GM12891 (cell line): Measurements from ENCODE around the gene OPN1MW. TPM values are rescaled to one million over a fixed set of nuclear protein-coding genes. Genes with fewer than 3 reads are reported as not detected.
"Not testable (repeated sequence)": the region's sequence is repeated elsewhere in the genome, so short reads cannot be mapped to it uniquely, and the experiment has no call there.

Experiments used
- DNase-seq: peaks from one replicate; pipeline ENCODE4 v3.0.0; 2011; ENCODE audit warnings: low spot score; ENCODE audit not compliant: insufficient read length
- FAIRE-seq: peaks from 2 replicates; lab custom pipeline; 2011; peaks lifted over from hg19 to GRCh38; lab: Jason Lieb, UNC
- PAX5 ChIP-seq: IDR thresholded peaks from 2 replicates; pipeline ENCODE4 v1.6.1; 2011; ENCODE audit warnings: low read length, moderate library complexity, mild to moderate bottlenecking; ENCODE audit not compliant: insufficient read depth, severe bottlenecking
- POLR2A ChIP-seq: IDR thresholded peaks from 2 replicates; pipeline ENCODE4 v1.6.1; 2011; ENCODE audit warnings: low read depth, low read length, control low read depth
- POLR2AphosphoS5 ChIP-seq: IDR thresholded peaks from 2 replicates; pipeline ENCODE4 v1.6.1; 2011; ENCODE audit warnings: low read depth, low read length, control low read depth
- POU2F2 ChIP-seq: IDR thresholded peaks from 2 replicates; pipeline ENCODE4 v1.6.1; 2011; ENCODE audit warnings: low read depth, mild to moderate bottlenecking, control low read depth, low read length, moderate library complexity
- SPI1 ChIP-seq: IDR thresholded peaks from 2 replicates; pipeline ENCODE4 v1.6.1; 2011; ENCODE audit warnings: low read depth, low read length, control low read depth
- TAF1 ChIP-seq: IDR thresholded peaks from 2 replicates; pipeline ENCODE4 v1.6.1; 2011; ENCODE audit warnings: low read depth, low read length, control low read depth
- polyA plus RNA-seq: library from polyadenylated mRNA; unstranded; fragments of >200 nt; gene quantifications from one replicate; pipeline ENCODE4 v1.2.1, GENCODE V29; 2012; ENCODE audit warnings: low read depth, missing spikeins, inconsistent platforms; ENCODE audit not compliant: missing spikeins

Gene OPN1MW
- polyA plus RNA-seq, result not detected

DNA sequence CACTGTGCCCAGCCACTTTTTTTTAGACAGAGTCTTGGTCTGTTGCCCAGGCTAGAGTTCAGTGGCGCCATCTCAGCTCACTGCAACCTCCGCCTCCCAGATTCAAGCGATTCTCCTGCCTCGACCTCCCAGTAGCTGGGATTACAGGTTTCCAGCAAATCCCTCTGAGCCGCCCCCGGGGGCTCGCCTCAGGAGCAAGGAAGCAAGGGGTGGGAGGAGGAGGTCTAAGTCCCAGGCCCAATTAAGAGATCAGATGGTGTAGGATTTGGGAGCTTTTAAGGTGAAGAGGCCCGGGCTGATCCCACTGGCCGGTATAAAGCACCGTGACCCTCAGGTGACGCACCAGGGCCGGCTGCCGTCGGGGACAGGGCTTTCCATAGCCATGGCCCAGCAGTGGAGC is at the start of gene OPN1MW:
OPN1MW (plus strand) TSS at position 301 of the 400 bp plus-strand sequence; CDS start at position 383, 82 bp downstream.
- FAIRE-seq, DNase-seq: not testable (repeated sequence)

DNA sequence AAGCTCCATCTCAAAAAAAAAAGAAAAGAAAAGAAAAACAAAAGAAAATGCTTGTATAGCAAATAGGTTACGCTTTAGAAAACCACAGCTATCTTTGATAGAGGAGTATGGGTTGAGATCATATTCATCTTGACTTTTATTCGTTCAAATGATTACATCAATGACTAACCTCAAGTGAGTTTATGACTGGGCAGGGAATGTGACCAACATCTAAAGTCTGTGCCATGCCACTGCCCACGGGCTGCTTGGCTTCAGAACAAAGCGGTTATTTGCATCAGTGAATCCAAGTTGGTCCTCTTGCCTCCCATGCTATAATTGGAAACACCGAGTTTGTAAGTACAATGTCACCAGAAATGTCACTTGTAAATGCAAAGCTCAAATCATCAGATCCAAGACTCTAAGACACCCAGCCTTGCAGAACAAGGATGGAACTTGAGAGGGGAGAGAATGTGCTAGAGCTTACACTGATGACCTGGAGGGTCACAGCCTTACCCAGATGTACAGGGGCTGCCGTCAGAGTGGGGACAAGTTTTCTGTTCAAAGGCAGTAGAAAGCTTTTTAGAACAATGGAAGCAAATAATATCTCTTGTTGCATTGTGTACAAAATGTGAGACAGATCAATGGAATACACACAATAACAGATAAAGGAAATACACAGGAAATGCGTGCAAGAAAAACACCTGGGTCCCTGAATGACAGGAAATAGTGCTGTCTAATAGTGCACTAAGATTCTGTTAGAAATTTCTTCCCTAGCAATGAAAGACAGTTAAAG is 46.8 kb upstream of the OPN1MW start:
- no peak for FAIRE-seq
- no peak for DNase-seq
- TF ChIP-seq TAF1, result no peak
- TF ChIP-seq PAX5, result no peak
- no peak for TF ChIP-seq POLR2A
- no peak for TF ChIP-seq SPI1
- no peak for TF ChIP-seq POU2F2
- TF ChIP-seq POLR2AphosphoS5, result no peak

GRCh38 chrX:154136627-154137161 is 45.7 kb upstream of the OPN1MW start:
- TF ChIP-seq POU2F2, result no peak
- no peak for TF ChIP-seq SPI1
- no peak for TF ChIP-seq POLR2A
- no peak for TF ChIP-seq TAF1
- TF ChIP-seq PAX5, result no peak
- no peak for TF ChIP-seq POLR2AphosphoS5
- peak; percentile 64 for DNase-seq
- no peak for FAIRE-seq

DNA sequence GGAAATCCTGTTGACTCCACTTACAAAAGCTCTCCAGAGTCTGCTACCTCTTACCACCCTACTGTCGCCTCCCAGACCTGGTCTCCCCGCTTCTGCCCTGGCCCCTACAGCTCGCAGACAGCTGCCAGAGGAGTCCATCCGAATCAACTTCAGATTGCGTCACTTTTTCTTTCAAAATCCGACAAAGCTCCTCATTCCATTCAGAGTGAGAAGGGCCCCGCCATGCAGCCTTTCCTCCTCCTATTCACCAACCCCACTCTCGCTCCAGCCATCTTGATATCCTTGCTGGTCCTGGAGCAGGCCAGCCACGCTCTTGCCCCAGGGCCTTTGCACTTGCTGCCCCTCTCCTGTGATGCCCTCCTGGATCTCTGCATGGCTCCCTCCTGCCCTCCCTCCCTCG is 43.5 kb upstream of the OPN1MW start:
- TF ChIP-seq PAX5 (no peak), POLR2AphosphoS5 (no peak), POLR2A (no peak), POU2F2 (no peak), TAF1 (no peak), SPI1 (no peak)
- FAIRE-seq, result no peak
- DNase-seq, result no peak

DNA sequence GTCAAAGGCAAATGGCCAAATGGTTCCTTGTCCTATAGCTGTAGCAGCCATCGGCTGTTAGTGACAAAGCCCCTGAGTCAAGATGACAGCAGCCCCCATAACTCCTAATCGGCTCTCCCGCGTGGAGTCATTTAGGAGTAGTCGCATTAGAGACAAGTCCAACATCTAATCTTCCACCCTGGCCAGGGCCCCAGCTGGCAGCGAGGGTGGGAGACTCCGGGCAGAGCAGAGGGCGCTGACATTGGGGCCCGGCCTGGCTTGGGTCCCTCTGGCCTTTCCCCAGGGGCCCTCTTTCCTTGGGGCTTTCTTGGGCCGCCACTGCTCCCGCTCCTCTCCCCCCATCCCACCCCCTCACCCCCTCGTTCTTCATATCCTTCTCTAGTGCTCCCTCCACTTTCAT is 42.2 kb upstream of the OPN1MW start:
- DNase-seq (no peak), FAIRE-seq (no peak)
- TF ChIP-seq PAX5 (no peak), TAF1 (no peak)

DNA sequence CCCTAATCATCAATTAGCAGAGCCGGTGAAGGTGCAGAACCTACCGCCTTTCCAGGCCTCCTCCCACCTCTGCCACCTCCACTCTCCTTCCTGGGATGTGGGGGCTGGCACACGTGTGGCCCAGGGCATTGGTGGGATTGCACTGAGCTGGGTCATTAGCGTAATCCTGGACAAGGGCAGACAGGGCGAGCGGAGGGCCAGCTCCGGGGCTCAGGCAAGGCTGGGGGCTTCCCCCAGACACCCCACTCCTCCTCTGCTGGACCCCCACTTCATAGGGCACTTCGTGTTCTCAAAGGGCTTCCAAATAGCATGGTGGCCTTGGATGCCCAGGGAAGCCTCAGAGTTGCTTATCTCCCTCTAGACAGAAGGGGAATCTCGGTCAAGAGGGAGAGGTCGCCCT is 41.7 kb upstream of the OPN1MW start:
- TF ChIP-seq POLR2AphosphoS5, result no peak
- TF ChIP-seq PAX5, result no peak
- no peak for FAIRE-seq
- DNase-seq, result no peak

GRCh38 chrX:154142386-154142785 is 40.0 kb upstream of the OPN1MW start:
- no peak for FAIRE-seq
- DNase-seq, result no peak
- no peak for TF ChIP-seq TAF1
- TF ChIP-seq SPI1, result no peak
- TF ChIP-seq POU2F2, result no peak
- TF ChIP-seq POLR2AphosphoS5, result no peak
- no peak for TF ChIP-seq PAX5
- no peak for TF ChIP-seq POLR2A

GRCh38 chrX:154142950-154143745 is 39.2 kb upstream of the OPN1MW start:
- FAIRE-seq (no peak), DNase-seq (no peak)
- TF ChIP-seq TAF1 (no peak), POU2F2 (no peak), POLR2A (no peak), POLR2AphosphoS5 (no peak), SPI1 (no peak), PAX5 (no peak)

GRCh38 chrX:154144010-154144409 is 38.4 kb upstream of the OPN1MW start, which contains the start of gene OPN1LW:
TSS of gene OPN1LW (plus strand) at chrX:154144243. CDS start at chrX:154144284, 41 bp downstream.
- FAIRE-seq, DNase-seq: not testable (repeated sequence)

GRCh38 chrX:154151030-154151429 is 31.4 kb upstream of the OPN1MW start:
- FAIRE-seq, DNase-seq: not testable (repeated sequence)

DNA sequence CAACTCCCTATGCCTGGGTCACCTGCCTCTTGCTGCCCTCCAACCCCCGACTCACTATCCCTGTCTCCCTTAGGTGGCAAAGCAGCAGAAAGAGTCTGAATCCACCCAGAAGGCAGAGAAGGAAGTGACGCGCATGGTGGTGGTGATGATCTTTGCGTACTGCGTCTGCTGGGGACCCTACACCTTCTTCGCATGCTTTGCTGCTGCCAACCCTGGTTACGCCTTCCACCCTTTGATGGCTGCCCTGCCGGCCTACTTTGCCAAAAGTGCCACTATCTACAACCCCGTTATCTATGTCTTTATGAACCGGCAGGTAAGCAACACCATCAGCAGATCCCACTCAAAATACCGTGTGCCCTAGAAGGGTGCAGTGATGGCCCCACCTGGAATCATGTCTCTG is 26.2 kb upstream of the OPN1MW start:
- not testable (repeated sequence) for DNase-seq, FAIRE-seq

GRCh38 chrX:154157207-154157606 is 25.2 kb upstream of the OPN1MW start:
- DNase-seq, FAIRE-seq: not testable (repeated sequence)

GRCh38 chrX:154159345-154159744 is 23.1 kb upstream of the OPN1MW start:
- not testable (repeated sequence) for FAIRE-seq

GRCh38 chrX:154164902-154165301 is 17.5 kb upstream of the OPN1MW start:
- not testable (repeated sequence) for FAIRE-seq, DNase-seq

More at GRCh38 chrX:154159345-154159744, 23.1 kb upstream of the OPN1MW start:
- DNase-seq, result not testable (repeated sequence)

DNA sequence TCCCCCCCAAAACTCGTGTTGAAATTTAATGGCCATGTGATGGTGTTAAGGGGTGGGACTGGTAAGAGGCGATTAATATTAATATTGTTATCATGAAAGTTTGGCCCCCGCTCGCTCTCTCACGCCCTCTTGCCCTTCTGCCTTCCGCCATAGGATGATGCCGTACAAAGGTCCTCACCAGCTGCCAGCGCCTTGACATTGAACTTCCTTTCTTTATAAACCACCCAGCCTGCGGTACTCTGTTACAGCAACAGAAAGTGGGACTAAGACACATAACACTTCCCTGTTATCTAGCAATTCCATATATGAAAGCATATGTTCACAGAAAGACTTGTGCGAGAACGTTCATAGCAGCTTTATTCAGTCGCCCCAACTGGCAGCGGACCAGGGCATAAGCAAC is 14.0 kb upstream of the OPN1MW start:
- not testable (repeated sequence) for FAIRE-seq, DNase-seq
